H1 (cell line): ENCODE measurements around the gene BCO1. TPM values are rescaled to one million over a fixed set of nuclear protein-coding genes. Genes with fewer than 3 reads are reported as not detected.

Experiments used
- BRCA1 ChIP-seq: IDR thresholded peaks from 2 replicates; pipeline ENCODE4 v1.6.1; 2012; ENCODE audit warnings: low read depth, low read length, improper control_type of control experiment
- CHD1 ChIP-seq: IDR thresholded peaks from 2 replicates; pipeline ENCODE4 v1.6.1; 2012; ENCODE audit warnings: low read depth, low read length, improper control_type of control experiment
- GABPA ChIP-seq: IDR thresholded peaks from 2 replicates; pipeline ENCODE4 v1.6.1; 2011; ENCODE audit warnings: mild to moderate bottlenecking, low read length, moderate library complexity, borderline replicate concordance; ENCODE audit not compliant: insufficient read depth
- RFX5 ChIP-seq: IDR thresholded peaks from 2 replicates; pipeline ENCODE4 v1.6.1; 2011; ENCODE audit warnings: low read depth, low read length, improper control_type of control experiment, borderline replicate concordance
- TCF12 ChIP-seq: IDR thresholded peaks from 2 replicates; pipeline ENCODE4 v1.6.1; 2011; ENCODE audit warnings: low read depth, mild to moderate bottlenecking, low read length
- polyA plus RNA-seq, 7 experiments: library from polyadenylated mRNA; depleted of rRNA in 3 of 7; stranded (reverse) in 5 of 7; unstranded in 2 of 7; fragments of >200 nt in 5 of 7; fragments of 200-250 nt in 2 of 7; gene quantifications; 1 replicate in 5 of 7; 2 replicates in 1 of 7; 4 replicates in 1 of 7; pipeline versions ENCODE4 v1.2.1 to v1.2.3, GENCODE V29; 2011 to 2013; ENCODE audit warnings: missing spikeins in 2 of 7, mixed read lengths in 2 of 7
- total RNA-seq: library from RNA; stranded (reverse); fragmentation: NEBNext Ultra II Directional; extraction: Animal tissue kit (Norgen Biotek cat#: 25700); gene quantifications from 2 replicates; pipeline ENCODE4 v1.2.1, GENCODE V29; 2021
- TF ChIP-seq, protein P1 (sequence below): IDR thresholded peaks from 2 replicates; pipeline ENCODE4 v1.6.1; 2012; ENCODE audit warnings: low read length, inconsistent platforms

The BCO1 gene
- total and polyA plus RNA-seq, 2 of the 8 experiments (the other 6 are each of a cell fraction or from before 2014, with no cell fraction given): 0.21 TPM; not detected in 1

DNA sequence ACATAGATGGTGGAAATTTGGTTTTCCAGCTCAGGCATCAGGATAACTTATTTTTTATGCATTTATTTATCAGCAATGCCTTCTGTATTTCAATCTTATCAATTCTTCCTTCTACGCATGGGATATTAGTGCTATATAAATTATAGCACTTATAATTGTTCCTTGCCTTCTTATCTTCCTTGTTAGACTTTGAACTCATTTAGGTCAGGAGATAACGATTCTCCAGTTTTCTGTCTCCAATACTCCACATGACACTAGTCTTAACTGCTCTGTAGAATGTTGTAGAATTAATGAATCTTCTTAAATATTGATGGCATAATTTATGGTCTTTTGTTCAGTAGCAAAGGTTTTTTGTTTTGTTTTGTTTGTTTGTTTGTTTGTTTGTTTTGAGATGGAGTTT, 10.7 kb upstream of the BCO1 start (continued):
- TF ChIP-seq GABPA (no peak), BRCA1 (no peak), CHD1 (no peak), RFX5 (no peak), TCF12 (no peak)
- TF ChIP-seq, protein P1, sequence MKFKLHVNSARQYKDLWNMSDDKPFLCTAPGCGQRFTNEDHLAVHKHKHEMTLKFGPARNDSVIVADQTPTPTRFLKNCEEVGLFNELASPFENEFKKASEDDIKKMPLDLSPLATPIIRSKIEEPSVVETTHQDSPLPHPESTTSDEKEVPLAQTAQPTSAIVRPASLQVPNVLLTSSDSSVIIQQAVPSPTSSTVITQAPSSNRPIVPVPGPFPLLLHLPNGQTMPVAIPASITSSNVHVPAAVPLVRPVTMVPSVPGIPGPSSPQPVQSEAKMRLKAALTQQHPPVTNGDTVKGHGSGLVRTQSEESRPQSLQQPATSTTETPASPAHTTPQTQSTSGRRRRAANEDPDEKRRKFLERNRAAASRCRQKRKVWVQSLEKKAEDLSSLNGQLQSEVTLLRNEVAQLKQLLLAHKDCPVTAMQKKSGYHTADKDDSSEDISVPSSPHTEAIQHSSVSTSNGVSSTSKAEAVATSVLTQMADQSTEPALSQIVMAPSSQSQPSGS: no peak
